Fibroblast of skin of right biceps (primary cell): ENCODE results near the gene GPI.
A peak's percentile ranks its signal among the peaks of the same experiment; 100 is the strongest.
"Not testable (repeated sequence)": the region's sequence is repeated elsewhere in the genome, so short reads cannot be mapped to it uniquely, and the experiment has no call there.

Experiments used
- DNase-seq: peaks from one replicate; pipeline ENCODE4 v3.0.0-alpha.2; 2013

GPI gene

GRCh38 chr19:34343751-34344150 is 21.2 kb upstream of the GPI start:
- DNase-seq = no peak

- DNase-seq = peak; percentile 64
These were observed 19.0 kb upstream of the GPI start for GRCh38 chr19:34345947-34346351.

GRCh38 chr19:34347561-34348165 is 17.3 kb upstream of the GPI start:
- DNase-seq = no peak

DNA sequence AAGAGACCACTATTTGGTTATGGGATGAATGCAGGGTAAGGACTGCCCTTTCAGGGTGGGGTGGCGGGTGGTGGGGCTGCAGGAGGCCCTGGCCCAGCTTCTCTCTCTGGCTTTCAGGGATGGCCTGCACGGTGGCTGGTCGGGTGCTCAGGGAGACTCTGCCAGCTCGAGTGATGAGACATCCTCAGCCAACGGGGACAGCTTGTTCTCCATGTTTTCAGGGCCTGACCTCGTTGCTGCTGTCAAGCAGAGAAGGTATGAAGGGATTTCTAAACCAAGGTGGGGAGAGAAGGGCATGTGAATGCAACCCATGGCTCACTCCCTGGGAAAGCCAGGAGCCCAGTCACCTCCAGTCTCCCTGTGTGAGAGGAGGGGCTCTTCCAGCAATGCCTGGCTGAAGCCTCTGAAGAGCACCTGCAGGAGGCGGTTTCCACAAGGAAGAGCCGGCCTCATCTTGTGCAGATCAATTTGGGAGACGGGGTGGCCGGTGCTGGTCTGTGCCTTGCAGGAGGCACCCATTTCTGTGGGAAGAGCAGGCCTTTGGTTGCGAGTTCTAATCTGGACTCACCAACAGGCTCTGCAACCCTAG is 16.0 kb upstream of the GPI start:
- no peak for DNase-seq

DNA sequence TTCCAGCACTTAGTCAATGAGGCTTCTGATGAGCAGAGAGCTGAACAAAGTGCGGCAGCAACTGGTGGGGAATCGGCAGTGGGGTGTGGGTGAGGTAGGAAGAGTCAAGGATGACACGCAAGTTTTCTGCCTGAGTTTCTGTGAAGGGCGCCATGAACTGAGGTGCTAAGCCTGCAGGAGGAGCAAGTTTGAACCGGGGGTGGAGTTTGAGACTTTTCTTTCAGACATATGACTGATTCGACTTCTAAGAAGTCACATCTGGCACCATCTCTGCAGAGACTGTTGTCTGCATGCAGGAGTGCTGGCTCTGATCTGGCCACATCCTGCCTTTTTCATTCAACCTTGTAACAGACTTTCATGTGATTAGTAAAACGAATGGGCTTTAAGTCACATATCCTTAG is 14.8 kb upstream of the GPI start:
- DNase-seq = no peak

GRCh38 chr19:34351382-34351826 is 13.6 kb upstream of the GPI start:
- no peak for DNase-seq

GRCh38 chr19:34353546-34353945 is 11.4 kb upstream of the GPI start:
- DNase-seq = no peak

DNA sequence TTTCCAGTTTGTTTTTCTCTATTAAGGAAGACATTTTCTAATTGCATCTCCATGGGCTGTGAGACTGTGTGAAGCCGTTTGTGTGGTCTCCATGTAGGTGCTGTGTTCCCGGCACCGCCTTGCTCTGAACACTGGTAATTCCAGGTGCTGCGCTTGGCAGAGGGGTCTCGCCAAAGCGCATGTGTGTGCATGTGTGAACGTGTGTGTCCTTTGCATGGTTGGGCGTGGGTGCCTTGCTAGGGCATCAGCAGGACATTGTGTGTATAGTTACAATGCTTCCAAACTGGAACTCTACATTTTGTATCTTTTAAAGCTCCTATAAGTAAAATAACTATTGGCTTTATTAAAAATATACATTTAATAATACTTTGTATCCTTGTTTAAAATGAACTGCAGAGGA is 9.8 kb upstream of the GPI start:
- DNase-seq = no peak

DNA sequence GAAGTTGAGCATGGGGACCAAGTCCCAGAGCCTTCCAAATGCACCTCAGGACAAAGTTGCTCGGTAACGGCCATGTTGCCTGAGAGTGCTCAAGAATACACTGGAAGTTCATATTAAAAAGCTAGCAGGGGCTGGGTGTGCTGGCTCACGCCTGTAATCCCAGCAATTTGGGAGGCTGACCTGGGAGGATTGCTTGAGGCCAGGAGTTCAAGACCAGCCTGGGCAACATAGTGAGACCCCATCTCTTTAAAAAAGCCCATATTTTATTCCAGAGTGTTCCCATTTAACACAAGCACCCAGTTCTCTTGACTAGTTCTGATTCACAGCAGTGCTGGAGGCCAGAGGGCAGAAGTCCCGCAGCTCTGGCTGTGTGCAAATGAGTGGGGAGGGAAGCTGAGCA is 8.1 kb upstream of the GPI start:
- no peak for DNase-seq

DNA sequence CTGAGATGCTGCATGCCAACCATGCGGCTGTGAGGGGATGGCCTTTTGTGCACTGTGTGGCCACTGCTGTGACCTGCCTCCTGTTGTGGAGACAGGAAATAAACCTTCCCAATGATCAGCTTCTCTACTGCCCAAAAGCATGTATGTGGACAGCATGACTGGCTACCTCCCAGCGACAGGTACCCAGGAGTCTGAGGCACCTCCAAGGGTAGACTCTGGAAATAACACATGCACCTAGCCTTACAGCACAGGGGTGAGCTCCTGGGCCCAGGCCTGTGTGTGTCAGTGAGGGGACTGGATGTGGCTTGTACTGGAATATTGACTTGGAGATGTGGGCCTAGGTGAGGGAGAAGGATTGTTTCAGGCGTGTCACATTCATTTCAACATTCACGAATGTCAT is 7.6 kb upstream of the GPI start:
- DNase-seq = no peak

DNA sequence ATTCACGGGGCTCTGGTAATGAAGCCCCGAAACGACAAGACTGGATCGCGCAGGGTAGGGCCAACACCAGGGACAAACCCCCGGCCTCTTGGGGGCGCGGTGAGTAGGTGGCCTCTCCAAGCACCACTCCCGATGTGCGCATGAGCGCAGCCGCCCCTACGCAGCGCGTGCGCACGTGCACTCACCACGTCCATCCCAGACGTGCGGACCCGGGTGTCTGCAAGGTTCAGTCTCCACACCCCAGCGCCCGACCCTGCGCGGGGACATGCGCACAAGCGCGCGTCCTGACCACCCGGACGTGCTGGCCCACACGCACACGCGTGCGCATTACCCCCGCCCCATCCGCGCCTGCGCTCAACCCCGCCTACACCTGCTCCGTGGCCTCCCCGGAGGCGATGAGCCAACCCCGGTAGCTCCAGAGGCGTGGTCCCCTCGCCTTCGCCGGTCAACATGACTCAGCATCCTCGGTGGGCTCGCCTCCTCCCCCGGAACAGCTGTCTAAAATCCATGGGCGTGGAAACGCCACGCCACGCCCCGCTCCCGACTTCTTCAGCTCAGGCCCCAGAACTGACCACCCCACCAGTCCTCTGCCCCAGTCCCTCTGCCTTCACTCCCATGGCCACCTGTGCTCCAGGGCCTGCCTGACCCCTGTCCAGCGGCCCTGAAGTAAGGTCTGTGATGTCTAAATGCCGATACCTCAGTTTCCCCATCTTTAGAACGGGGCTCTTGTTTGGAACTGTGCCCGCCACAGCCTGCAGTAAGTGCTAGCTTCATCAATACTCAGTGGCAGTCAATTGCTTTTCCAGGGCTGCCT is 5.6 kb upstream of the GPI start:
- DNase-seq = peak; percentile 97

- DNase-seq = no peak
These were observed 5.1 kb upstream of the GPI start for GRCh38 chr19:34359954-34360315.

GRCh38 chr19:34360354-34360909 is 4.6 kb upstream of the GPI start:
- DNase-seq = no peak

DNA sequence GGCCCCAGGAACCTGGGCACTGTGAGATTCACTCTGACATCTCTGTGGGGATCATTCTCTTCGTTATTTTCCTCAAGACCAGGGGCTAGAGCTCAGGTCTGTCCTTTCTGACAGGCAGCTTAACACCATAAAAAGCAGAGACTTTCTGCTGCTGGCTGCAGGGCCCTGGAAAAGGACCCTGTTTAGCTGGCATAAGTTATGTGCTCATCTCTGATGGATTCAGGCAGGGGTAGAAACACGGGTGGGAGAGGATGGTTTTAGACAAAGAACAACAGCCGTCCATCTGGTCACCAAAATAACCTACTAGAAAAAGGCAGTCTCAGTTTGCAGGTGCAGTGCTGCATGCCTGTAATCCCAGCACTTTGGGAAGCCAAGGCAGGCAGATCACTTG is 2.3 kb upstream of the GPI start:
- DNase-seq = no peak

GRCh38 chr19:34363094-34363493 is 1.9 kb upstream of the GPI start:
- DNase-seq = no peak

DNA sequence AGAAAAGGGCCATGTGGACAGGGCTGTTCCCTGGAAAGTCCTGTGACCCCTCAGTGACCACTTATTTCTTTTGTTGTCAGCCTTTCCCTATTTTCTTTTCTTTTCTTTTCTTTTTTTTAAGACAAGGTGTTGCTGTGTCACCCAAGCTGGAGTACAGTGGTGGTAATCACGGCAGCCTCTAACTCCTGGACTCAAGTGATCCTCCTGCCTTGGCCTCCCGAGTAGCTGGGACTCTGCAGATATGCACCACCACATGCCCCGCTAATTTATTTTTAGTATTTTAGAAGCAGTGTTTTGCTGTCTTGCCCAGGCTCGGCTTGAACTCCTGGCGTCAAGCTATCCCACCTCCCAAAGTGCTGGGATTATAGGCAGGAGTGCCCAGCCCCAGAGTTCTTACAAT is 1.1 kb upstream of the GPI start:
- no peak for DNase-seq

DNA sequence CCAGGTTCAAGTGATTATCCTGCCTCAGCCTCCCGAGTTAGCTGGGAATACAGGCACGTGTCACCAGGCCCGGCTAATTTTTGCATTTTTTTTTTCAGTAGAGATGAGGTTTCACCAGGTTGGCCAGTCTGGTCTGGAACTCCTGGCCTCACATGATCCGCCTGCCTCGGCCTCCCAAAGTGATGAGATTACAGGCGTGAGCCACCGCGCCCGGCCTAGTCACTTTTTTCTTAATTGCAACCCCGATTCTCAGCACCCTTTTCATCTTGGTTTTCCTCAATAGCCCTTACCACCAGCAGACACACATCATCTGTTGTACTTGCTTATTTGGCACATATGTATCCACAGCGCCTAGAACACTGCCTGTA is 550 bp upstream of the GPI start:
- no peak for DNase-seq

- peak; percentile 34 for DNase-seq
These were observed 736 bp downstream of the GPI start for GRCh38 chr19:34365463-34366401.

- peak; percentile 42 for DNase-seq
These were observed 2.0 kb downstream of the GPI start for GRCh38 chr19:34366738-34367623.

GRCh38 chr19:34367624-34367957 is 2.6 kb downstream of the GPI start:
- DNase-seq = no peak

DNA sequence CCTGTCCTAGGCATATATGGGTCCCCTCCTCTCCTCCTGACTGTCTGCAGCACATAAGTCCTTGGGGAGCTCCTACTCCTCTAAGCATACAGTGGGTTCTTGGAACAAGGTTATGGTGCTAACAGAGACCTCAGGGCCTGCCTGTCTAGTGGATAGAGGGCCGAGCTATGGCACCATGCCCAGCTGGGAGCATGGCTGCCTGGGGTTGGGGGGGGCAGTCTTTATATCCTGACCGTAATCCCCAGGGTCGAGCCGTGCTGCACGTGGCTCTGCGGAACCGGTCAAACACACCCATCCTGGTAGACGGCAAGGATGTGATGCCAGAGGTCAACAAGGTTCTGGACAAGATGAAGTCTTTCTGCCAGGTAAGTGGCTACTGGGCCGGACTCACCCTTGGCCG is 3.3 kb downstream of the GPI start:
- no peak for DNase-seq

- DNase-seq = not testable (repeated sequence)
These were observed 4.2 kb downstream of the GPI start for GRCh38 chr19:34369166-34369565.
